Osteoblast (primary cell): ENCODE results near the gene CALU. TPM values are rescaled to one million over a fixed set of nuclear protein-coding genes. Genes with fewer than 3 reads are reported as not detected.

ENCODE experiments used
- DNase-seq: peaks from one replicate; pipeline ENCODE4 v3.0.0; 2011; ENCODE audit warnings: low spot score, mixed read lengths; ENCODE audit not compliant: insufficient read length; ENCODE audit errors: missing footprints
- H2AFZ ChIP-seq: 2 replicates; pipeline ENCODE4 v1.6.0; 2011; ENCODE audit warnings: mild to moderate bottlenecking, low read length
- H3K27ac ChIP-seq: 2 replicates; pipeline ENCODE4 v1.5.1; 2011; ENCODE audit warnings: mild to moderate bottlenecking, low read depth, low read length, moderate library complexity
- H3K27me3 ChIP-seq: 2 replicates; pipeline ENCODE4 v1.6.0; 2012; ENCODE audit warnings: mild to moderate bottlenecking, control low read depth, inconsistent platforms, low read length, moderate library complexity; ENCODE audit not compliant: insufficient read depth
- H3K36me3 ChIP-seq: 2 replicates; pipeline ENCODE4 v1.5.1; 2011; ENCODE audit warnings: mild to moderate bottlenecking, low read length, control low read depth, moderate library complexity; ENCODE audit not compliant: insufficient read depth
- H3K4me1 ChIP-seq: 2 replicates; pipeline ENCODE4 v1.5.1; 2011; ENCODE audit warnings: mild to moderate bottlenecking, low read length, control low read depth, moderate library complexity; ENCODE audit not compliant: insufficient read depth
- H3K4me2 ChIP-seq: 2 replicates; pipeline ENCODE4 v1.6.0; 2011; ENCODE audit warnings: mild to moderate bottlenecking, low read length; ENCODE audit not compliant: insufficient read depth
- H3K4me3 ChIP-seq: fragments of 200-600 bp; sonication (generic); 3 replicates; pipeline ENCODE4 v1.5.1; 2012; ENCODE audit warnings: mild to moderate bottlenecking, low read length, inconsistent platforms; ENCODE audit not compliant: insufficient read depth
- H3K79me2 ChIP-seq: 2 replicates; pipeline ENCODE4 v1.6.0; 2012; ENCODE audit warnings: mild to moderate bottlenecking, low read length, control low read depth, inconsistent platforms; ENCODE audit not compliant: insufficient read depth
- H3K9me3 ChIP-seq: 2 replicates; pipeline ENCODE4 v1.5.1; 2011; ENCODE audit warnings: low read depth, low read length, control low read depth
- H4K20me1 ChIP-seq: 2 replicates; pipeline ENCODE4 v1.6.0; 2012; ENCODE audit warnings: mild to moderate bottlenecking, low read length, control low read depth; ENCODE audit not compliant: insufficient read depth
- CTCF ChIP-seq: IDR thresholded peaks from 2 replicates; pipeline ENCODE4 v1.5.1; 2011; ENCODE audit warnings: mild to moderate bottlenecking, low read depth, low read length, moderate library complexity; ENCODE audit errors: extremely low read depth
- total RNA-seq: library from RNA; depleted of rRNA; stranded (reverse); fragments of >200 nt; gene quantifications from 2 replicates; pipeline ENCODE4 v1.2.3, GENCODE V29; 2012

The CALU gene
- total RNA-seq, 1 donor, result 708 TPM

DNA sequence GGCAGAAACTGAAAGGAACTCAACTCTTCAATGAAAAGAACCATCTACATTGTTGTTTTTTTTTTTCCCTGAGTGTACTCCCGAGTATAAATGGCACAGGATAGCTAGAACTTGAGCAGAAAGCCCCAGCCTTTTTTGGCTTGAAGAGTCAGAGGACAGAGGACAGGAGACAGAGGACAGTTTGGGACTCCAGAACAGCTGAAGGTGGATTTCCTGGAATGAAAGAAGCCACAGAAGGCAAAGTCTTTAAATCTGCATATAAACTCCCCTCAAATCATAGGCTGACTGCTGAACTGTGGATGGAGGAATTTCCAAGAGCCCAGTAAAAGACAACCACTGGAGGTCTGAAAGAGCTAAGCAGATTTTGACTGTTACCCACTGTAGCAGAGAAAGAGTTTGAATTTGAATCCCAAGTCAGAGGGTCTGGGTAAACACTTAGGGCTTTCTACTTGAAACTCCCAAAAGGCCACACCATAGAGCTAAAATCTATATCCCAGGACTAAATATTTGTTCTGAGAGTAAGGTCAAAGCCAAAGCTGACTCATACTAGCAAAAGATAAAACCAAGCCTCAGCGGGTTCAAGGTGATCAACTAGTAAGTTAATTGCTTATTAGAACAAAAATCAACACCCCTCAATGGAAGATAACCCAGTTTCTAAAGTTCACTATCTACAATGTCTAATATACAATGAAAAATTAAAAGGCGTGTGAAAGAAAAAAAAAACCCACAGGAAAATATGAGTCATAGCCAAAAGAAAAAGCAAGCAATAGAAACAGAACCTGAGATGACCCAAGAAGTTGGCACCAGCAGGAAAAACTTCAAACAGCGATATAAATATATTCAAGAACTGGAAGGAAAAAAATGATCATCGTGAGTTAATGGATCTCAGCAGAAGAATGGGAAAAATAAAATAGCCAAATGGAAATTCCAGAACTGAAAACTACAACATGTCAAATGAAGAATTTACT lies 38.3 kb downstream of the CALU start:
- no peak for TF ChIP-seq CTCF
- no peaks in the 10 kb centered on the region for H3K27me3 ChIP-seq
- peak; percentile 42 for DNase-seq

DNA sequence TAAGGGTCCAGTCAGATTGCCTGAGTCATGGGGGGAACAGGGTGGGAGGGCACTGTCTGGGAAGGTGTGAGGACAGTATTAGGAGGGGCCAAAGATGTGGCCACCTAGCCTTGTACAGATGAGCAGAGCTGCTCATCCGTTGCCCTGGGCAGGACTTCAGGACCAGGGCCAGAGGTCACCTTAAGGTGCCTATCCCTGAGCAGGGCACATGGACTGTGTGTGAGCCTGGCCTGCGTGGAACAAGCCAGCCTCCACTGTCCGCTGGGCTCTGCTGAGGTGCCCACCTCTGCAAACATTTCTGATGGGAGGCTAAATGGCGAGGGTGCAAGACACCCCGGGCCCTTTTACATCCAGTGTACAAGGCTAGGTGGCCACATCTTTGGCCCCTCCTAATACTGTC lies 39.8 kb downstream of the CALU start:
- Histone ChIP-seq H3K9me3 (peaks cover 3% of the 10 kb centered on the region), H3K27me3 (no peaks in the 10 kb centered on the region), H3K79me2 (no peaks in the 10 kb centered on the region), H3K36me3 (peaks cover 14% of the 10 kb centered on the region), H3K27ac (no peak overlapping the region), H2AFZ (no peak overlapping the region), H3K4me3 (no peak overlapping the region), H3K4me1 (peaks cover 5% of the 10 kb centered on the region), H3K4me2 (no peak overlapping the region), H4K20me1 (peaks cover 7% of the 10 kb centered on the region)
- DNase-seq, result peak; percentile 31
- TF ChIP-seq CTCF, result no peak

More for the DNA sequence above, 38.3 kb downstream of the CALU start:
- Histone ChIP-seq H3K79me2 (no peaks in the 10 kb centered on the region), H3K4me2 (no peak overlapping the region), H2AFZ (no peak overlapping the region), H3K4me3 (no peak overlapping the region), H4K20me1 (peaks cover 13% of the 10 kb centered on the region), H3K4me1 (peaks cover 5% of the 10 kb centered on the region), H3K36me3 (peaks cover 29% of the 10 kb centered on the region), H3K9me3 (peaks cover 3% of the 10 kb centered on the region), H3K27ac (no peak overlapping the region)

DNA sequence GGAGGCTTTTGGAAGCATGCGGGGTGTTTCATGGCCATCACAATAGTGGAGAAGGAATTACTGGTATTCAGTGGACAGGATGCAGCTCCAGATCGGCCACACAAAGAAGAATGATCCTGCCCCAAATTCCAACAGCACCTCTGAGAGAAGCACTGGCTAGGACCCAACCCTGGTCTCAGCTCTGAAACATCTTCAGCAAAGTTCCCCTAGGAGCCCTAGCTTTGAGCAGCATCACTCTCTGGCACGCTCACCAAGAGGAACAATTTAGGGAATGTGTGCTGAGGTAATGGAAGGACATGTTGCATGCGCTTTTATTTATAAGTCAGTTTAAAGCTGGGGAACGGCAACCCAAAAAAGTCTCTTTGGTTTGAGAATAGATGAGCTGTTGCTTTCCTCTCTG lies 42.0 kb downstream of the CALU start:
- Histone ChIP-seq H3K79me2 (no peaks in the 10 kb centered on the region), H3K4me1 (peaks cover 5% of the 10 kb centered on the region), H2AFZ (no peak overlapping the region), H3K27me3 (peaks cover 2% of the 10 kb centered on the region), H3K4me3 (no peak overlapping the region), H3K27ac (peak overlapping the region; percentile 49), H4K20me1 (no peaks in the 10 kb centered on the region), H3K36me3 (no peaks in the 10 kb centered on the region), H3K4me2 (no peak overlapping the region), H3K9me3 (peaks cover 3% of the 10 kb centered on the region)
- DNase-seq, result peak; percentile 64
- TF ChIP-seq CTCF, result no peak

GRCh38 chr7:128781851-128782250 lies 42.7 kb downstream of the CALU start:
- Histone ChIP-seq H3K27ac (no peak overlapping the region), H2AFZ (no peak overlapping the region), H3K79me2 (no peaks in the 10 kb centered on the region), H3K9me3 (peaks cover 3% of the 10 kb centered on the region), H3K4me1 (peaks cover 5% of the 10 kb centered on the region), H3K4me3 (no peak overlapping the region), H3K4me2 (no peak overlapping the region), H3K36me3 (no peaks in the 10 kb centered on the region), H4K20me1 (no peaks in the 10 kb centered on the region), H3K27me3 (peaks cover 3% of the 10 kb centered on the region)
- TF ChIP-seq CTCF, result no peak
- no peak for DNase-seq
